Iris pigment epithelial cell (primary cell): ENCODE results near the gene CLCA2.

Experiments
- DNase-seq: peaks from one replicate; pipeline ENCODE4 v3.0.0-alpha.2; 2011; ENCODE audit warnings: low read depth

CLCA2 gene

DNA sequence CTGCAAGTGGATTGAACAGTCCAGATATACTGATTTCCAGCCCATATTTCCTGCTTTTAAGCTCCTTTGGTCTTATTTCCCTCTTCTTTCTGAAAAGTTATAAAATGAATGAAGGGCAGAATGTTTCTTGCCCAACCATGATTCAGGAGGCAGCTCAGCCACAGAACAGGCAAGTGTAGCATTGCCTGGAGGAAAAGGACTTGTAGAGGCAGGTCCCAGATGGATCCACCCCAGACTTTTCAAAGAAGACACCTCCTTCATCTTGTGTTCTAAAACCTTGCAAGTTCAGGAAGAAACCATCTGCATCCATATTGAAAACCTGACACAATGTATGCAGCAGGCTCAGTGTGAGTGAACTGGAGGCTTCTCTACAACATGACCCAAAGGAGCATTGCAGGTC lies at the start of gene CLCA2:
CLCA2 (plus strand) TSS at position 299 of the 400 bp plus-strand sequence; CDS start at position 376, 77 bp downstream.
- DNase-seq, result no peak

GRCh38 chr1:86375688-86376087 lies 48.3 kb upstream of the CLCA2 start:
- no peak for DNase-seq

GRCh38 chr1:86377341-86377740 lies 46.6 kb upstream of the CLCA2 start:
- no peak for DNase-seq

DNA sequence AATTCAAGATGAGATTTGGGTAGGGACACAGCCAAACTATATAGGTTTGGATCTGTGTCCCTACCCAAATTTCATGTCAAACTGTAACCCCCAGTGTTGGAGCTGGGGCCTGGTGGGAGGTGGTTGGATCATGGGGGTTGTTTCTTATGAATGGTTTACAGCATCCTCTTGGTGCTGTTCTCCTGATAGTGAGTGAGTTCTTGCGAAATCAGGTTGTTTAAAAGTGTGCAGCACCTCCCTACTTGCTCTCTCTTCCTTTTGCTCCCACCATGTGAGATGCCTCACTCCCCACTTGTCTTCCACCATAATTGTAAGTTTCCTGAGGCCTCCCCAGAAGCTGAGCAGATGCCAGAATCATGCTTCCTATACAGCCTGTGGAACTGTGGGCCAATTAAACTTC lies 45.2 kb upstream of the CLCA2 start:
- DNase-seq, result no peak

DNA sequence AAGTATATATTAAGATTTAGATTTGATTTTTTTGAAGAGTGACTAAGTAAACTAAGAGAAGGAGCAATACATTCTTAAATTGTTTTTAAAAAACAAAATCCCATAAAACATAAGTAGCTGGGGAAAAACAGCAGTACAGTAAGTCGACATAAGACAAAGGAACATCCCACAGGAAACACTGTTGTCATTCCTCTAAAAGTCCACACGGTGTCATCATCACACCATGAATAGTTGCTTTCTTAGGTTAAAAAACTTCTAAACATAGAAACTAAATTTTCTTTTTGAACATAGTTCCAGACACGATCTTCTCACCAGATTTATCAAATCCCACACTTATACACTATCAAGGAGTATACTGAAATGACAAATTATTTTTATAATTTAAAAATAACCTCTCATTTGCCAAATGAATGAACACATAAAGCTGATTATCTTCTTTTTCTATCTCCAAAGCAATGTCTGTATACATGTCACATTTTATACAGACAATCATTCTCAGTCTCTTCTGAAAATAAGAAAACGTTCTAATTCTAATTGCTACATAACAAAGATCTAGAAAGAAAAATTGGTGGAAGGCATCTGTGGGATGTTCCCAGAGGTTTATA lies 43.6 kb upstream of the CLCA2 start:
- DNase-seq, result peak; percentile 80

DNA sequence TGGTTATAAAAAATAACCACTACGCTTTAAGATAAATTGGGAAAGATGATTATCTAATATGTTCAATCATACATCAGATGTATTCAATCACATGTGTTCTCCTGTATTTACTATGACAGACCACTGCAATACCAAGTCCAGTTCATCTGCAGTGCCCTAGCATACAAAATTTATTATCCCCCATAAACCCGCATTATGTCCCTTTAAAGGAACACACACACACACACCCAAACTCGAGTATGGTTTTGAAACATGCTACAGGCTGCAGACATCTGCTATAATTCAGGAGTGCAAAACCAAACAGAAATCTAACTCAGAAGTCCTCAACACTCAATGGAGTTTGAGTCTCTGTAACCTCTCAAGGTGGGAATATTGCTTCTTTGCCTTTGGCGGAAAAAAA lies 42.7 kb upstream of the CLCA2 start:
- no peak for DNase-seq

- peak; percentile 20 for DNase-seq
Observed at GRCh38 chr1:86382878-86383277, 41.1 kb upstream of the CLCA2 start.

- DNase-seq, result no peak
Observed at GRCh38 chr1:86387916-86388627, 35.9 kb upstream of the CLCA2 start.

GRCh38 chr1:86388777-86389176 lies 35.2 kb upstream of the CLCA2 start:
- DNase-seq, result no peak

- no peak for DNase-seq
Observed at GRCh38 chr1:86389307-86389706, 34.7 kb upstream of the CLCA2 start.

DNA sequence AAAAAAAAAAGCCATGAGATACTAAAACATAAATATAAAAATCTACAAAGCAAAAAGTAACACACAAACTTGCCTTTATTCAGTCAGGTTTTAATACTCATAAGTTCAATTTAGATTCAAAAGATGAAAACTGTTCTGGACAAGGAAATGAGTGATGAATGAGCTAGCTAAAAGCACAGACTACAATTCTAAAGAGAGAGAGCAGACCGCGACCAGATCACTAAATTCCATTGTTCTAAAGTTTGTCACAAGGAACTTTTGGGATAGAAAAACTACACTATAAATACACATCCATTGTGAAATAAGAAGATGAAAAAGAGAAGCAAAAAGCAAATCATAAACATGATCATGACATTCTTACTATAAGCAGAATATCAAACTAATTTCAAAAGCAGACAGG lies 29.6 kb upstream of the CLCA2 start:
- DNase-seq, result peak; percentile 59

- peak; percentile 90 for DNase-seq
Observed at GRCh38 chr1:86395751-86396497, 28.0 kb upstream of the CLCA2 start, which contains the start of gene ODF2L. TSS of gene ODF2L (minus strand) at chr1:86396323. CDS start at chr1:86387027, 9,296 bp downstream.

- no peak for DNase-seq
Observed at GRCh38 chr1:86396498-86396890, 27.5 kb upstream of the CLCA2 start.

GRCh38 chr1:86409416-86410021 lies 14.5 kb upstream of the CLCA2 start:
- DNase-seq, result no peak

GRCh38 chr1:86410879-86411278 lies 13.1 kb upstream of the CLCA2 start:
- DNase-seq, result no peak

DNA sequence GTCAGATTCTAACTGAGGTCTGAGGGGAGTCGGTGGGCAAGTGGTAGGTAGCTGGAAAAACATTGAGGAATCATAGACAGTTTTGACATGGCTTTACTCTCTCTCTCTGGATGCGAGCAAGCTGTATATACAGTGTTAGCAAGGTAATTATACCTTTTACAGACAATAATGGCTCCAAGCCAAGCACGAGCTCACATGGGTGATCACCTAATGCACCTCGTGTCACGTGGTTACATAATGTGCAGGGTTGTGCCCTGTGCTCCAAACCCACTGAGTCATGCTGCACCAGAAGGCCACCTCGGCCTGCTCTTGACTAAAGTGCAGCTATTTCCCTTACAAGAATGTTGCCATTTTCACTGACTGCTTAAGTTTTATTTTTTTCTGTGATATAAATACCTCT lies 7.6 kb upstream of the CLCA2 start:
- DNase-seq, result no peak

- DNase-seq, result peak; percentile 45
Observed at GRCh38 chr1:86419277-86419903, 4.6 kb upstream of the CLCA2 start.

- DNase-seq, result no peak
Observed at GRCh38 chr1:86421601-86422280, 2.2 kb upstream of the CLCA2 start.

DNA sequence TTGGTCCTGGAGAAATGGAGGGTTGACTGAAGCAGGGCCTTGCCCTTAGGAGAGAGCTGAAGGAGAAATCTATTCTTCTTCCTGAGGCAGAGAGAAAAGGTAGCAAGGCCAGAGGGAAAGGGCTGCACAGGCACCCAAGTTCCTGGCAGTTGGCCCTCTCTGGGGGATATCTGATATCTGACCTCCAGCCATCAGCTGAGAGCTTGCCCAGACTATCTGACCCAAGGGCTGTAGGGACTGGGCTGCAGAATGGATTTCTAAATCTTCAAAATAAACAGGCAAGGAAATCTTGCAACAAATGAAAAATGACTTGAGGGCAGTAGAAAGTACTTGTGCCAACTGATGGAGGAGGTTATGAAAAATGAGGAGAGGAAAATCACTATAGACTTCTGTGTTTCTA lies 498 bp upstream of the CLCA2 start:
- no peak for DNase-seq

GRCh38 chr1:86429122-86429725 lies 5.3 kb downstream of the CLCA2 start:
- peak; percentile 17 for DNase-seq

- DNase-seq, result peak; percentile 97
Observed at GRCh38 chr1:86429835-86430234, 5.9 kb downstream of the CLCA2 start.
